H9 (cell line): ENCODE results near the gene FGF4. TPM values are rescaled to one million over a fixed set of nuclear protein-coding genes. Genes with fewer than 3 reads are reported as not detected.

Experiments used
- DNase-seq: peaks from one replicate; pipeline ENCODE4 v3.0.0-alpha.2; 2017
- H2AFZ ChIP-seq: one replicate; pipeline ENCODE4 v1.6.1; 2013; ENCODE audit warnings: mild to moderate bottlenecking, low read length, control low read depth, moderate library complexity
- H2AK5ac ChIP-seq: 2 replicates; pipeline ENCODE4 v1.6.1; 2013; ENCODE audit warnings: low read length, control low read depth, mixed read lengths; ENCODE audit not compliant: insufficient read length
- H2BK120ac ChIP-seq: one replicate; pipeline ENCODE4 v1.6.1; 2013; ENCODE audit warnings: low read depth, mild to moderate bottlenecking, low read length, control low read depth, inconsistent platforms; ENCODE audit not compliant: poor library complexity, severe bottlenecking
- H2BK12ac ChIP-seq: 2 replicates; pipeline ENCODE4 v1.6.1; 2013; ENCODE audit warnings: low read length, control low read depth, mixed read lengths, low read depth; ENCODE audit not compliant: insufficient read length
- H2BK15ac ChIP-seq: 2 replicates; pipeline ENCODE4 v1.6.1; 2013; ENCODE audit warnings: low read depth, low read length, control low read depth
- H2BK20ac ChIP-seq: one replicate; pipeline ENCODE4 v1.6.1; 2013; ENCODE audit warnings: low read depth, mild to moderate bottlenecking, low read length, control low read depth, inconsistent platforms; ENCODE audit not compliant: poor library complexity, severe bottlenecking
- H2BK5ac ChIP-seq: 2 replicates; pipeline ENCODE4 v1.6.1; 2013; ENCODE audit warnings: low read length, control low read depth, mixed read lengths; ENCODE audit not compliant: insufficient read length
- H3K14ac ChIP-seq: 2 replicates; pipeline ENCODE4 v1.6.1; 2013; ENCODE audit warnings: low read length, control low read depth; ENCODE audit not compliant: insufficient read depth
- H3K18ac ChIP-seq: 2 replicates; pipeline ENCODE4 v1.6.1; 2013; ENCODE audit warnings: low read depth, mild to moderate bottlenecking, mixed read lengths, low read length, control low read depth; ENCODE audit not compliant: insufficient read length
- H3K23ac ChIP-seq: 2 replicates; pipeline ENCODE4 v1.6.1; 2013; ENCODE audit warnings: low read length, control low read depth, mixed read lengths, low read depth; ENCODE audit not compliant: insufficient read length
- H3K23me2 ChIP-seq: 2 replicates; pipeline ENCODE4 v1.6.1; 2013; ENCODE audit warnings: low read depth, mild to moderate bottlenecking, mixed read lengths, low read length, control low read depth; ENCODE audit not compliant: insufficient read length, poor library complexity, severe bottlenecking
- H3K27ac ChIP-seq: 2 replicates; pipeline ENCODE4 v1.5.1; 2013; ENCODE audit warnings: low read length, control low read depth, mixed read lengths, low read depth; ENCODE audit not compliant: insufficient read length
- H3K27me3 ChIP-seq: 2 replicates; pipeline ENCODE4 v1.6.1; 2013; ENCODE audit warnings: low read length, control low read depth, inconsistent platforms; ENCODE audit not compliant: insufficient read depth
- H3K4ac ChIP-seq: 2 replicates; pipeline ENCODE4 v1.6.1; 2013; ENCODE audit warnings: low read depth, mild to moderate bottlenecking, control low read depth, inconsistent platforms, low read length, moderate library complexity
- H3K4me1 ChIP-seq: 2 replicates; pipeline ENCODE4 v1.6.1; 2013; ENCODE audit warnings: low read length, control low read depth, inconsistent platforms; ENCODE audit not compliant: insufficient read depth
- H3K4me2 ChIP-seq: 2 replicates; pipeline ENCODE4 v1.6.1; 2013; ENCODE audit warnings: low read length, control low read depth, mixed read lengths; ENCODE audit not compliant: insufficient read length, insufficient read depth
- H3K56ac ChIP-seq: 2 replicates; pipeline ENCODE4 v1.6.1; 2013; ENCODE audit warnings: low read depth, mild to moderate bottlenecking, mixed read lengths, low read length, control low read depth; ENCODE audit not compliant: insufficient read length
- H3K79me1 ChIP-seq: 2 replicates; pipeline ENCODE4 v1.6.1; 2013; ENCODE audit warnings: low read depth, mild to moderate bottlenecking, moderate library complexity, low read length, control low read depth, inconsistent platforms; ENCODE audit not compliant: insufficient read depth, poor library complexity, severe bottlenecking
- H3K79me2 ChIP-seq: 2 replicates; pipeline ENCODE4 v1.6.1; 2013; ENCODE audit warnings: low read length, control low read depth, inconsistent platforms; ENCODE audit not compliant: insufficient read depth
- H3K9ac ChIP-seq: 2 replicates; pipeline ENCODE4 v1.6.1; 2013; ENCODE audit warnings: low read length, control low read depth, mixed read lengths; ENCODE audit not compliant: insufficient read length; ENCODE audit errors: extremely low read depth
- H3K9me3 ChIP-seq: one replicate; pipeline ENCODE4 v1.6.1; 2013; ENCODE audit warnings: low read depth, low read length, inconsistent platforms; ENCODE audit not compliant: control insufficient read depth
- H3T11ph ChIP-seq: one replicate; pipeline ENCODE4 v1.6.1; 2013; ENCODE audit warnings: mild to moderate bottlenecking, low read length, control low read depth, inconsistent platforms
- H4K20me1 ChIP-seq: one replicate; pipeline ENCODE4 v1.6.1; 2013; ENCODE audit not compliant: control insufficient read depth, insufficient read length, insufficient read depth
- H4K5ac ChIP-seq: 2 replicates; pipeline ENCODE4 v1.6.1; 2013; ENCODE audit warnings: low read depth, mild to moderate bottlenecking, mixed read lengths, low read length, control low read depth; ENCODE audit not compliant: insufficient read length
- H4K8ac ChIP-seq: replicated peaks from 2 replicates; pipeline ENCODE4 v1.6.1; 2013; ENCODE audit warnings: low read length, control low read depth, mixed read lengths, low read depth; ENCODE audit not compliant: insufficient read length
- H4K91ac ChIP-seq: 2 replicates; pipeline ENCODE4 v1.6.1; 2013; ENCODE audit warnings: low read depth, mild to moderate bottlenecking, moderate library complexity, mixed read lengths, low read length, control low read depth; ENCODE audit not compliant: insufficient read length
- H3K27ac Mint-ChIP-seq, 3 experiments: 2 replicates in 2 of 3; 3 replicates in 1 of 3; pipeline ENCODE4 v1.8.0; 2020 to 2021; ENCODE audit warnings: mixed read lengths in 3 of 3, mild to moderate bottlenecking in 1 of 3, moderate library complexity in 1 of 3
- H3K27me3 Mint-ChIP-seq: 2 replicates; pipeline ENCODE4 v1.8.0; 2021; ENCODE audit warnings: low read depth, mild to moderate bottlenecking, moderate library complexity, mixed read lengths
- H3K36me3 Mint-ChIP-seq, 3 experiments: 2 replicates in 2 of 3; 3 replicates in 1 of 3; pipeline ENCODE4 v1.8.0; 2020 to 2021; ENCODE audit warnings: low read depth in 3 of 3, mixed read lengths in 3 of 3; ENCODE audit not compliant: insufficient read depth in 1 of 3
- H3K4me1 Mint-ChIP-seq, 2 experiments: 2 replicates each; pipeline ENCODE4 v1.8.0; 2020; ENCODE audit warnings: mixed read lengths in 2 of 2
- H3K4me3 Mint-ChIP-seq, 2 experiments: 2 replicates in 1 of 2; 3 replicates in 1 of 2; pipeline ENCODE4 v1.8.0; 2020 to 2021; ENCODE audit warnings: mild to moderate bottlenecking in 2 of 2, mixed read lengths in 2 of 2, moderate library complexity in 1 of 2
- H3K9me3 Mint-ChIP-seq, 2 experiments: 2 replicates in 1 of 2; 3 replicates in 1 of 2; pipeline ENCODE4 v1.8.0; 2020; ENCODE audit warnings: mild to moderate bottlenecking in 2 of 2, mixed read lengths in 2 of 2, moderate library complexity in 1 of 2
- CTCF ChIP-seq: fragments of 200-600 bp; sonication (generic); conservative IDR thresholded peaks from 3 replicates; pipeline ENCODE4 v1.8.0; 2021; ENCODE audit warnings: antibody characterized with exemption, mild to moderate bottlenecking
- WGBS: extraction: QIAGEN DNeasy Blood & Tissue Kit; methylation state at CpG from one replicate; pipeline ENCODE4 v1.1.7; 2013; ENCODE audit warnings: missing lambda C conversion rate, low lambda C conversion rate, mixed read lengths; ENCODE audit not compliant: insufficient read length; ENCODE audit errors: extremely low coverage; 5-methylcytosine and 5-hydroxymethylcytosine counted together
- total RNA-seq: library from RNA; stranded (reverse); gene quantifications from 2 replicates; pipeline ENCODE4 v1.2.1, GENCODE V29; 2021

Gene FGF4
- total RNA-seq, 1 experiment from 2014 or later = 0.68 TPM

- Histone ChIP-seq H4K8ac (no peak overlapping the region), H4K20me1 (no peaks in the 10 kb centered on the region), H2BK12ac (no peak overlapping the region), H3K14ac (no peak overlapping the region), H3K27ac (no peak overlapping the region), H4K5ac (no peak overlapping the region), H3K4ac (no peak overlapping the region), H3K56ac (no peak overlapping the region), H3K23ac (no peak overlapping the region), H3K79me2 (no peaks in the 10 kb centered on the region), H3K18ac (no peak overlapping the region), H3T11ph (no peak overlapping the region), H2BK5ac (no peak overlapping the region), H2BK15ac (no peak overlapping the region), H3K79me1 (no peaks in the 10 kb centered on the region), H3K27me3 (peaks cover 60% of the 10 kb centered on the region), H3K9me3 (no peaks in the 10 kb centered on the region), H2AFZ (no peak overlapping the region), H2AK5ac (no peak overlapping the region), H3K9ac (no peak overlapping the region), H4K91ac (no peak overlapping the region), H2BK120ac (no peak overlapping the region), H3K4me2 (no peak overlapping the region), H3K23me2 (peaks cover 9% of the 10 kb centered on the region), H2BK20ac (no peak overlapping the region), H3K4me1 (no peaks in the 10 kb centered on the region)
- no peak for DNase-seq
- peaks cover 94% of the 10 kb centered on the region for H3K27me3 Mint-ChIP-seq
- no peak overlapping the region for H3K27ac Mint-ChIP-seq
- TF ChIP-seq CTCF = no peak
- peaks cover 6 to 11% of the 10 kb centered on the region in 2 experiments for H3K4me1 Mint-ChIP-seq
- no CpG with 5 or more reads among the region's 12 CpGs for WGBS
- peak overlapping the region in 1 of 2 experiments; percentile 46; a peak in 1 of 5 replicates for H3K4me3 Mint-ChIP-seq
- H3K36me3 Mint-ChIP-seq = no peaks in the 10 kb centered on the region; a peak in 1 of 7 replicates
- peaks cover 0 to 6% of the 10 kb centered on the region in 2 experiments; a peak in 2 of 5 replicates for H3K9me3 Mint-ChIP-seq
These were observed 41.5 kb upstream of the FGF4 start for GRCh38 chr11:69816671-69817070.
